ENCODE data around the gene MYH14. TPM values are rescaled to one million over a fixed set of nuclear protein-coding genes. Genes with fewer than 3 reads are reported as not detected.
"Not testable (repeated sequence)": the region's sequence is repeated elsewhere in the genome, so short reads cannot be mapped to it uniquely, and the experiment has no call there.

MYH14 gene
- total RNA-seq, 4 donors from 2014 or later = 110 to 329 (median 202) TPM

GRCh38 chr19:50334741-50335421 is 131.5 kb downstream of the MYH14 start:
- 92 to 95% methylated on average over 8 to 12 of the region's 12 CpGs for WGBS, 2 donors
- H3K4me3 ChIP-seq (ENCODE audit: low read depth, poor library complexity, severe bottlenecking) = no peak overlapping the region
- TF ChIP-seq, protein P1, sequence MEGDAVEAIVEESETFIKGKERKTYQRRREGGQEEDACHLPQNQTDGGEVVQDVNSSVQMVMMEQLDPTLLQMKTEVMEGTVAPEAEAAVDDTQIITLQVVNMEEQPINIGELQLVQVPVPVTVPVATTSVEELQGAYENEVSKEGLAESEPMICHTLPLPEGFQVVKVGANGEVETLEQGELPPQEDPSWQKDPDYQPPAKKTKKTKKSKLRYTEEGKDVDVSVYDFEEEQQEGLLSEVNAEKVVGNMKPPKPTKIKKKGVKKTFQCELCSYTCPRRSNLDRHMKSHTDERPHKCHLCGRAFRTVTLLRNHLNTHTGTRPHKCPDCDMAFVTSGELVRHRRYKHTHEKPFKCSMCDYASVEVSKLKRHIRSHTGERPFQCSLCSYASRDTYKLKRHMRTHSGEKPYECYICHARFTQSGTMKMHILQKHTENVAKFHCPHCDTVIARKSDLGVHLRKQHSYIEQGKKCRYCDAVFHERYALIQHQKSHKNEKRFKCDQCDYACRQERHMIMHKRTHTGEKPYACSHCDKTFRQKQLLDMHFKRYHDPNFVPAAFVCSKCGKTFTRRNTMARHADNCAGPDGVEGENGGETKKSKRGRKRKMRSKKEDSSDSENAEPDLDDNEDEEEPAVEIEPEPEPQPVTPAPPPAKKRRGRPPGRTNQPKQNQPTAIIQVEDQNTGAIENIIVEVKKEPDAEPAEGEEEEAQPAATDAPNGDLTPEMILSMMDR (IDR thresholded peaks at IDR 0.05) = no peak
- no peak for TF ChIP-seq POLR2A (IDR thresholded peaks at IDR 0.05)
- intact Hi-C loops (cut with DNase I; ENCODE audit: low total_unique reads) = no loop called here
- no peak for DNase-seq (ENCODE audit: low spot score in 2 of 2)

GRCh38 chr19:50337031-50337430 is 133.6 kb downstream of the MYH14 start:
- H3K4me3 ChIP-seq (ENCODE audit: low read depth, poor library complexity, severe bottlenecking); intact Hi-C loops (cut with DNase I; ENCODE audit: low total_unique reads); DNase-seq (ENCODE audit: low spot score in 2 of 2): not testable (repeated sequence)
- 85 to 87% methylated on average over 6 of the region's 6 CpGs for WGBS, 2 donors

- DNase-seq (ENCODE audit: low spot score in 2 of 2) = no peak
- H3K4me3 ChIP-seq (ENCODE audit: low read depth, poor library complexity, severe bottlenecking) = no peak overlapping the region
- intact Hi-C loops (cut with DNase I; ENCODE audit: low total_unique reads) = no loop called here
- TF ChIP-seq, protein P1 (IDR thresholded peaks at IDR 0.05) = no peak
- no peak for TF ChIP-seq POLR2A (IDR thresholded peaks at IDR 0.05)
Observed at GRCh38 chr19:50340331-50340730, 136.9 kb downstream of the MYH14 start.

- H3K4me3 ChIP-seq (ENCODE audit: low read depth, poor library complexity, severe bottlenecking) = no peak overlapping the region
- 84 to 93% methylated on average over 3 of the region's 3 CpGs for WGBS, 2 donors
- TF ChIP-seq, protein P1 (IDR thresholded peaks at IDR 0.05) = no peak
- TF ChIP-seq POLR2A (IDR thresholded peaks at IDR 0.05) = no peak
- intact Hi-C loops (cut with DNase I; ENCODE audit: low total_unique reads) = no loop called here
- DNase-seq (ENCODE audit: low spot score in 2 of 2) = no peak
Observed at GRCh38 chr19:50341091-50341564, 137.7 kb downstream of the MYH14 start.

- no peak overlapping the region for H3K4me3 ChIP-seq (ENCODE audit: low read depth, poor library complexity, severe bottlenecking)
- intact Hi-C loops (cut with DNase I; ENCODE audit: low total_unique reads) = no loop called here
- no peak for DNase-seq (ENCODE audit: low spot score in 2 of 2)
- TF ChIP-seq POLR2A (IDR thresholded peaks at IDR 0.05) = no peak
- TF ChIP-seq, protein P1 (IDR thresholded peaks at IDR 0.05) = no peak
- WGBS, 2 donors = 78 to 81% methylated on average over 8 of the region's 8 CpGs
Observed at GRCh38 chr19:50344661-50345318, 141.4 kb downstream of the MYH14 start.

GRCh38 chr19:50347089-50347581 is 143.7 kb downstream of the MYH14 start:
- 76 to 77% methylated on average over 8 of the region's 8 CpGs for WGBS, 2 donors
- DNase-seq (ENCODE audit: low spot score in 2 of 2); intact Hi-C loops (cut with DNase I; ENCODE audit: low total_unique reads); H3K4me3 ChIP-seq (ENCODE audit: low read depth, poor library complexity, severe bottlenecking): not testable (repeated sequence)
